NCI-H1436 (cell line): Measurements from ENCODE around the gene NOL4L.
"Not testable (repeated sequence)": the region's sequence is repeated elsewhere in the genome, so short reads cannot be mapped to it uniquely, and the experiment has no call there.

Experiments
- DNase-seq: peaks from one replicate; lab custom pipeline; 2025; lab: John Stamatoyannopoulos, UW

The NOL4L gene

DNA sequence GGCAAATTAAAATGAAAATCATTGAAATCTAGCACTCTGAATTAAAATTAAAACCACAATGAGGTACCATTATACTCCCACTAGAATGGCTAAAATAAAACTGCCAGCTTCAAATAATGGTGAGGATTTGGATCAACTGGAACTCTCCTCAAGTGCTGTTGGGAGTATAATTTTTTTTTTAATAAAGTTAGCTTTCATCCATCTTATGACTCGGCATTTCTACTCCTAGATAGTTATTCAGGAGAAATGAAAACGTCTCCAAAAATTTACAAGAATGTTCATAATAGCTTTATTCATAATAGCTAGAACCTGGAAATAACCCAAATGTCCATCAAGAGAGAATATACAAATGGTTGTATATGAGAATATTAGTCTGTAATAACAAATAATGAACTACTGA lies 163.8 kb downstream of the NOL4L start:
- no peak for DNase-seq

DNA sequence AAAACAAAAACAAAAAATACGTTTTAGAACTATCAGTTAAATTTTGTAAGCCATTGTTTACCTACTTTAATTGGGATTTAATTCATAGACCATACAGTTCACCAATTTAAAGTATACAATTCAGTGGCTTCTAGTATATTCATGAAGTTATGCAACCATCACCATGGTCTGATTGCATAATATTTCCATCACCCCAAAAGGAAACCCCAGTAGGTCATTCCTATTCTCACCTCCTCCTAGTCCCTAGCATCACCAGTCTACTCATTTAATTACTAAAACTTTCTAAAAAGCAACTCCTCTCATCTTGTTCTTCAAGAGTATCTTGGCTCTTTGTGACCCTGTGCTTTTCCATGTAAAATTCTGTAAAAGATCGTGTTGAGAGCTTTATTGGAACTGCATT lies 166.8 kb downstream of the NOL4L start:
- DNase-seq = no peak

DNA sequence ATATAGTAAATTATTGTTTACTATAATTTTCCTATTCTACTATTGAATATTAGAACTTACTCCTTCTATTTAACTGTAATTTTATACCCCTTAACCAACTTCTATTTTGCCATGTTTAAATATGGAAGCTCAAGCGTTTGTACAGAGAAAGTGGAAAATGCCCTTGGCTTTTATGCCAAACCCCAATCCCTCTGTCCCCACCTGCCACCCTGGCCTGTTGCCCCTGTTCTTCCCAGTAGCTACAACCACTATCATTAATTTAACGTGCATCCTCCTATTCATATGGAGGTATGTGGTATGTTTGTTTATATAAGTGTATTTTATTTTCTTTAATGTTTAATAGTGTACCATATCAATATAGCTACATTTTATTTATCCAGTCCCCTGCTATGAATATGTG lies 168.9 kb downstream of the NOL4L start:
- DNase-seq = no peak

DNA sequence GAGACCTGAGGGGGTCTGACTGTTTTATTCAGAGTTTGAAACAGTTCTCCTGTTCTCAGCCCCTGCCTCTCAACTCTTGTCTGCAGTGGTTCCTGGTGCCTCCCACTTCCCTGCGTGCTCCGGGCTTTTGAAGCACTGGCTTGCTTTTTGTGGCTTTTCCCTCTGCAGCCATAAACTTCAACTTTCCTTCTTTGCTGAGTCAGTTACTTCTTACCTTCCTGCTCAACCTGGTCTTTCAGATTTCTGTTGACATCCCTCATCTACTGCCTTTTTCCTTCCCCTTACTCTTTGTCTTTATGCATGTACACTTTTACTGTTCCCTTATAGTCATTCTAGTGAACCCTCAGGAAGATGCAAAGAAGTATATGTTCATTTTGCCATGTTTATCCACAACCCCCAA lies 169.6 kb downstream of the NOL4L start:
- DNase-seq = no peak

DNA sequence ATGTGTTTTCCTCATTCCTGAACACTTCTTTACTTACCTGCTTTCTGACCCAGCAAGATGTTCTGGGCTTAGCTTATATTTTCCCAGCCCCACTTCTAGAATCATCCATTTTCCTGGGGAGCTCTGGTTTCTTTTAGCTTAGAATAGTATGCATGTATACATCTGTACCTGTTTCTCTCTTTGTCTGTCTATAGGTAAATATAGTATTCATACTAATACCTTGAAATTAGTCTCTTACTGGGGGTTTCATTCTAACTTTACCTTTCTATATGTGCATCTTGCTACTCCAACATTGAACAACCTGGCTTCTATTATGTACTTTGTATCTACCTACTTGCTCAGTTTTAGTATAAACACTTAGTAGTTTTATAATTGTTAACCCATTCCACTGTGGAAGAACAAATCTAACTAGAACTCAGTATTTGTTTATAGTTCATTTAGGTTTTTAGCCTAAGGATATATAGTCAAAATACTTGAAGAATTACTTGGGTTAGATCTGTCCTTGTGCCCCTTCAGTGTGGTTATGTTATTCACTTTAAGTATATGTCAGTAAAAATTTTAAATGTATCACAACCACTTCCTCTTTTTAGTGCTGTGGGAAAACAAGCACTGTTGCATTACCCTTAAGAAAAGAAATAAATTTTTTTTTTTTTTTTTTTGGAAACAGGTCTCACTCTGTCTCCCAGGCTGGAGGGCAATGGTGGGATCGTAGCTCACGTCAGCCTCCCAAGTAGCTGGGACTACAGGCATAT lies 173.0 kb downstream of the NOL4L start:
- DNase-seq = no peak

DNA sequence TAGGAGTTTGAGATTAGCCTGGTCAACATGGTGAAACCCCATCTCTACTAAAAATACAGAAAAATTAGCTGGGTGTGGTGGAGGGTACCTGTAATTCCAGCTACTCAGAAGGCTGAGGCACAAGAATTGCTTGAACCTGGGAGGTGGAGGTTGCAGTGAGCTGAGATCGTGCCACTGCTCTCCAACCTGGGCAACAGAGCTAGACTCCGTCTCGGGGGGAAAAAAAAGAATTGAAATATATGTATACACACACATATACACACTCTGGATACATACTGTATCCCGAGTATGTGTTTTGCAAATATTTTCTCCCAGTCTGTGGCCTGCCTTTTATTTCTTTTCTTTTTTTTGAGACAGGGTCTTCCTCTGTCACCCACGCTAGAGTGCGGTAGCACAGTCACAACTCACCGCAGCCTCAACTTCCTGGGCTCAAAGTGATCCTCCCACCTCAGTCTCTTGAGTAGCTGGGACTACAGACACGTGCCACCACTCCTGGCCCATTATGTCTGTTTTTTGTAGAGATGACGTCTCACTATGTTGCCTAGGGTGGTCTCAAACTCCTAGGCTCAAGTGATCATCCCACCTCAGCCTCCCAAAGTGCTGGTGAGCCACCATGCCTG lies 177.9 kb downstream of the NOL4L start:
- DNase-seq = not testable (repeated sequence)

DNA sequence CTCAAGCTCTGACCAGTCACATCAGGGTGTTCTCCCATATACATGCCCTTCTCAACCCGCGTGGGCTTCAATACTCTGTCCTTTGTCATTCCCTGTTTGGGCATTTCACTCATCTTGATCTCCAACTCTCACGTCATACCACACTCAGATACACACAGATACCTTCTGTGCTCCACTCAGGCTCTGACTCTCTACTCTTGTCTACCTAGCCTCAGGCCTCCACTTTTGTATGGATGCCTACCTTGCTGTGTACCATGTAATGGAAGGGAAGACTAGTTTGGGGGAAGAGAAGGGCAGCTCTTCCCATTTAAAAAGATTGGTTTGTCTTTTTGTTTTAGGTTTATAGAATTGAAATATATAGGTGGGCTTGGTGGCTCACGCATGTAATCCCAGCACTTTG lies 178.4 kb downstream of the NOL4L start:
- DNase-seq = no peak

DNA sequence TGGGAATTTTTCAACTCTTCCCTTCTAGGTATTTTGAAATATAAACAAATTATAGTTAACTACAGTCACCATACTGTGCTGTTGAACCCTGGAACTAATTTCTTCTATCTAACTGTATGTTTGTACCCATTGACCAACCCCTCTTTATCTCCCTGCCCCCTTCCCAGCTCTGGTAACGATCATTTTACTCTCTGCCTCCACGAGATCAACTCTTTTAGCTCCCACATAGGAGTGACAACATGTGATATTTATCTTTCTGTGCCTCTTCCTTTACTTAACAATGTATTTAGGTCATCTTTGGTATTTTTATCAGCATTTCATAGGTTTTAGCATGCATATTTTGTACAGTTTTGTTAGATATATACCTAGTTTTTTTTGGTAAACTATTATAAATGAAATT lies 181.1 kb downstream of the NOL4L start:
- no peak for DNase-seq

DNA sequence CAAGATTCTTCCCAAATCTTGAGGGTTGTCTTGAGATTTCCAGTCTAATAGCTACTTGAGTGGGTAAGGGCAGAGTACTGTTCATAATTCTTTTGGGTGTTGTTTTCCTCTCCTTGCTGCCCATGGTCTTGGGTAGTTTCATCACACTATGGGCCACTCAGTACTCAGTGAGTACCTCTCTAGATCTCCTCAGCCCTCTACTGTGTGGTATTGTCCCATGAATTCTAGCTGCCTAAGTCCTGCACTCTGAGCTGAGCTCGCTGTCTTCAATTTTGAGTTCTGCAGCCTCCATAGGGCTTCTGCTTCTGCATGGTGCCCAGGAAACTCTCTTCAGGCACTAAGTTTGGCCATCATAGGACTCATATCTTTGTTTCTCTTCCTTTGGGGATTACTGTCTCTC lies 184.7 kb downstream of the NOL4L start:
- DNase-seq = no peak

DNA sequence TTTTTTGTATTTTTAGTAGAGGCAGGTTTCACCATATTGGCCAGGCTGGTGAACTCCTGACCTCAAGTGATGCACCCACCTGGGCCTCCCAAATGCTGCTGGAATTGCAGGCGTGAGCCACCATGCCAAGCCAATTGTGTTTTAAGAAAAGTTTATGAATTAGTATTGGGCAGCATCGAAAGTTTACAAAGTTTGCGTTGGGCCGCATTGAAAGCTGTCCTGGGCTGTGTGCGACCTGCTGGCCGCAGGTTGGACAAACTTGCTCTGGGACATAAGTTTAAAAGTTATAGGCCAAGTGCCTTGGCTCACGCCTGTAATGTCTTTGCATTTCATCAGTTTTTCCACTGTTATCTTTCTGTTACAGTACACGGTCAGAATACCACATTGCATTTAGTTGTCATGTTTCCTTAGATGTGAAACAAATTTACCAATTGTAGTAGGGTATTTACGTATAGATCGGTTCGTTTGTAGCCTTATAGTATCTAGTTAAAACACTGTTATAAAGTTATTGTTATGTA lies 187.5 kb downstream of the NOL4L start:
- DNase-seq = no peak

DNA sequence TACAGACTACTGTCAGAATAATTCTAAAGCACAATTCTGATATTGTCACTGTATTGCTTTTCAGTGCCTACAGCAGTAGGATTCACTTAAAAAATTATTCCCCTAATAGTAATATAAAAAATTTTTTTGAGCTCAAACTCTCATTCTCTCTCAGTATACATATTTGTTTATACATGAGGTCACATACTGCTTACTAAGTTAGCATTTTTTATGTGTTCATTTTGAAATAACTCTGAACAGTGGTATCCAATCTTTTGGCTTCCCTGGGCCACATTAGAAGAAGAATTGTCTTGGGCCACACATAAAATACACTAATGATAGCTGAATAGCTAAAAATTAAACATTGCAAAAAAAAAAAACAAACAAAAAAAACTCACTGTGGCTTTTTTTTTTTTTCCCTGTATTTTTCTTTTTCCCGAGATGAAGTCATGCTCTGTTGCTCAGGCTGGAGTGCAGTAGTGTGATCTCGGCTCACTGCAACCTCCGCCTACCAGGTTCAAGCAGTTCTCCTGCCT lies 188.4 kb downstream of the NOL4L start:
- no peak for DNase-seq

DNA sequence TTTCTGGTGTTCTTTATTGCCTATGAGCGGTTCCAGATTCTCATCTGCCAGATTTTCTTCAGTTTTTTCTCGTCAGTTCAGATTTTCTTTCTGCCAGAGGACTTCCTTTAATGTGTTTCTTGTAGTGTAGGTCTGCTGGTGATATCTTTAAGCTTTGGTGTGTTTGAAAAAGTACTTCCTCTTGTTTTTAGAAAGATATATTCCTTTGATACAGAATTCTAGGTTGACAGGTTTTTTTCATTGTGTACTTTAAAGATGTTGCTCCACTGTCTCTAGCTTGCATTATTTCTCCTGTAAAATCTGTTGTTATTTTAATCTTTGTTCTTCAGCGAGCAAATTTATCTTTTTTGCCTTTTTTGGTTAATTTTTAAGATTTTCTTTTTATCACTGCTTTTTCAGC lies 190.1 kb downstream of the NOL4L start:
- DNase-seq = no peak
